HepG2 (cell line): ENCODE data around the gene LRP5. TPM values are rescaled to one million over a fixed set of nuclear protein-coding genes. Genes with fewer than 3 reads are reported as not detected.
A peak's percentile ranks its signal among the peaks of the same experiment; 100 is the strongest.

Experiments used
- ATAC-seq: fragments of 200-7000 bp; cut with Tn5 transposase; 3 replicates; pipeline ENCODE4 v1.9.1; 2020; ENCODE audit warnings: mild to moderate bottlenecking, moderate library complexity
- BruUV-seq: library from RNA; stranded (reverse); fragments of 400-500 nt; replicated peaks from 2 replicates; lab custom pipeline; 2021; lab: Mats Ljungman, UMichigan
- CTCF ChIA-PET: fragments of 300-600 bp; formaldehyde crosslinking; extraction: SDS; loops from one replicate; lab custom pipeline; 2021; ENCODE audit warnings: low total read pairs, inconsistent platforms, low intra/inter-chr PET ratio; lab: Yijun Ruan, JAX
- POLR2A ChIA-PET: fragments of 350-600 bp; sonication (Branson Sonifier 250); formaldehyde crosslinking; loops from one replicate; lab custom pipeline; 2020; ENCODE audit warnings: antibody characterized with exemption, inconsistent platforms; lab: Yijun Ruan, JAX
- DNase-seq: peaks from one replicate; pipeline ENCODE4 v3.0.0-alpha.2; 2015; ENCODE audit warnings: low spot score
- FAIRE-seq: peaks from 3 replicates; lab custom pipeline; 2011; peaks lifted over from hg19 to GRCh38; lab: Jason Lieb, UNC
- H2AFZ ChIP-seq: one replicate; pipeline ENCODE4 v1.6.1; 2011; ENCODE audit warnings: low read length, inconsistent platforms
- H3K27ac ChIP-seq: fragments of 300-600 bp; 3 replicates; pipeline ENCODE4 v1.8.0; 2011; ENCODE audit warnings: mixed run types, mild to moderate bottlenecking, mixed read lengths, low read length, inconsistent platforms; ENCODE audit not compliant: insufficient read depth; ENCODE audit errors: extremely low read length
- H3K27me3 ChIP-seq, 2 experiments: fragments of 200-600 bp in 1 of 2; 2 replicates in 1 of 2; 3 replicates in 1 of 2; pipeline versions ENCODE4 v1.6.0 to v1.8.0; 2011; ENCODE audit warnings: low read length in 2 of 2, mild to moderate bottlenecking in 2 of 2, moderate library complexity in 2 of 2, inconsistent platforms in 1 of 2; ENCODE audit not compliant: insufficient read depth in 2 of 2, control insufficient read depth in 1 of 2
- H3K36me3 ChIP-seq, 2 experiments: fragments of 200-600 bp in 1 of 2; replicated peaks in 1 of 2; 2 replicates in 1 of 2; 3 replicates in 1 of 2; pipeline versions ENCODE4 v1.5.1 to v1.8.0; 2011; ENCODE audit warnings: low read length in 2 of 2, inconsistent platforms in 1 of 2; ENCODE audit not compliant: insufficient read depth in 2 of 2, control insufficient read depth in 1 of 2
- H3K4me1 ChIP-seq: 2 replicates; pipeline ENCODE4 v1.5.1; 2012; ENCODE audit warnings: low read length, inconsistent platforms; ENCODE audit not compliant: insufficient read depth
- H3K4me2 ChIP-seq: 2 replicates; pipeline ENCODE4 v1.6.0; 2011; ENCODE audit warnings: low read depth, low read length, inconsistent platforms
- H3K4me3 ChIP-seq, 3 experiments: fragments of 200-600 bp in 1 of 3; sonication (generic), shearing (Covaris generic) in 1 of 3; replicated peaks in 1 of 3; 2 replicates each; pipeline ENCODE4 v1.5.1; 2011 to 2016; ENCODE audit warnings: low read length in 3 of 3, inconsistent platforms in 2 of 3, low read depth in 2 of 3, mild to moderate bottlenecking in 2 of 3, control low read depth in 1 of 3, mixed read lengths in 1 of 3; ENCODE audit not compliant: insufficient read depth in 1 of 3
- H3K79me2 ChIP-seq: one replicate; pipeline ENCODE4 v1.6.1; 2011; ENCODE audit warnings: low read length, inconsistent platforms; ENCODE audit not compliant: insufficient read depth
- H3K9ac ChIP-seq: 2 replicates; pipeline ENCODE4 v1.6.0; 2011; ENCODE audit warnings: mild to moderate bottlenecking, low read depth, low read length, inconsistent platforms; ENCODE audit not compliant: insufficient read depth
- H3K9me3 ChIP-seq: 2 replicates; pipeline ENCODE4 v1.5.1; 2012; ENCODE audit warnings: mild to moderate bottlenecking, low read length
- H4K20me1 ChIP-seq: 2 replicates; pipeline ENCODE4 v1.6.0; 2011; ENCODE audit warnings: inconsistent platforms, mild to moderate bottlenecking, low read length, moderate library complexity; ENCODE audit not compliant: insufficient read depth
- CEBPG ChIP-seq: IDR thresholded peaks from 2 replicates; pipeline ENCODE4 v1.6.1; 2016
- E2F2 ChIP-seq: sonication (generic); formaldehyde crosslinking; IDR thresholded peaks from 2 replicates; pipeline ENCODE4 v1.4.0; 2020; ENCODE audit warnings: missing genetic modification reagents, borderline replicate concordance
- EEA1 ChIP-seq: sonication (generic); formaldehyde crosslinking; IDR thresholded peaks from 2 replicates; pipeline ENCODE4 v1.5.1; 2020; ENCODE audit warnings: mild to moderate bottlenecking, missing genetic modification reagents, borderline replicate concordance
- FOXJ3 ChIP-seq: sonication (generic); formaldehyde crosslinking; IDR thresholded peaks from 2 replicates; pipeline ENCODE4 v1.4.0; 2020; ENCODE audit warnings: missing genetic modification reagents, mild to moderate bottlenecking, borderline replicate concordance
- HBP1 ChIP-seq: IDR thresholded peaks from 2 replicates; pipeline ENCODE4 v1.6.1; 2016; ENCODE audit warnings: low read depth, control low read depth
- PRPF4 ChIP-seq: fragments of 200-400 bp; formaldehyde crosslinking; IDR thresholded peaks from 2 replicates; pipeline ENCODE4 v1.6.1; 2016; ENCODE audit warnings: low read length, low read depth; ENCODE audit not compliant: poor library complexity, severe bottlenecking
- TIGD3 ChIP-seq: sonication (generic); formaldehyde crosslinking; IDR thresholded peaks from 2 replicates; pipeline ENCODE4 v1.5.1; 2020; ENCODE audit warnings: mild to moderate bottlenecking, missing genetic modification reagents, borderline replicate concordance
- ZBTB21 ChIP-seq: sonication (generic); formaldehyde crosslinking; IDR thresholded peaks from 2 replicates; pipeline ENCODE4 v1.4.0; 2020; ENCODE audit warnings: missing genetic modification reagents
- ZBTB34 ChIP-seq: sonication (generic); formaldehyde crosslinking; IDR thresholded peaks from 2 replicates; pipeline ENCODE4 v1.8.0; 2022; ENCODE audit warnings: mild to moderate bottlenecking, missing genetic modification reagents
- ZNF251 ChIP-seq: sonication (generic); formaldehyde crosslinking; IDR thresholded peaks from 2 replicates; pipeline ENCODE4 v1.9.0; 2021; ENCODE audit warnings: mild to moderate bottlenecking, missing genetic modification reagents
- ZNF446 ChIP-seq: sonication (generic); formaldehyde crosslinking; IDR thresholded peaks from 2 replicates; pipeline ENCODE4 v1.5.0; 2020; ENCODE audit warnings: mild to moderate bottlenecking, missing genetic modification reagents
- ZNF609 ChIP-seq: sonication (generic); formaldehyde crosslinking; IDR thresholded peaks from 2 replicates; pipeline ENCODE4 v1.4.0; 2020; ENCODE audit warnings: mild to moderate bottlenecking, missing genetic modification reagents, borderline replicate concordance
- ZNF788 ChIP-seq: sonication (generic); formaldehyde crosslinking; IDR thresholded peaks from 2 replicates; pipeline ENCODE4 v1.5.0; 2020; ENCODE audit warnings: mild to moderate bottlenecking, missing genetic modification reagents, borderline replicate concordance
- WGBS: methylation state at CpG from one replicate; pipeline ENCODE4 v1.1.6; 2017; ENCODE audit warnings: low lambda C conversion rate; 5-methylcytosine and 5-hydroxymethylcytosine counted together
- in situ Hi-C: cut with HindIII; loops from 2 replicates; pipeline ENCODE4 v1.10.0; 2017; ENCODE audit warnings: low pct_unique_long_range_greater_than_20kb; ENCODE audit not compliant: extremely low pct_ligation_motif_present
- intact Hi-C: fragments of 100-400 bp; cut with micrococcal nuclease; formaldehyde crosslinking; loops from one replicate; pipeline ENCODE4 v1.10.0; 2022; ENCODE audit not compliant: unreplicated experiment
- polyA plus RNA-seq, 8 experiments: library from polyadenylated mRNA; depleted of rRNA in 3 of 8; stranded (reverse) in 7 of 8; unstranded in 1 of 8; fragments of >200 nt; fragmentation: Illumina TruSeq in 4 of 8; extraction: Trizol in 4 of 8; gene quantifications; 2 replicates each; pipeline versions ENCODE4 v1.2.1 to v1.2.3, GENCODE V29; 2011 to 2016; ENCODE audit warnings: low read depth in 4 of 8, missing spikeins in 1 of 8, mixed read lengths in 1 of 8; ENCODE audit not compliant: insufficient read depth in 1 of 8
- total RNA-seq, 5 experiments: library from RNA; depleted of rRNA; stranded (reverse); fragments of >200 nt; fragmentation: Illumina TruSeq; extraction: Trizol; gene quantifications; 2 replicates each; pipeline ENCODE4 v1.2.3, GENCODE V29; 2016; ENCODE audit warnings: low read depth in 1 of 5

Gene LRP5
- total and polyA plus RNA-seq, 2 of the 13 experiments (the other 11 are each of a cell fraction or from before 2014, with no cell fraction given), result 40.4 to 64.0 TPM

GRCh38 chr11:68342459-68343158, 30.2 kb downstream of the LRP5 start:
- H3K36me3 ChIP-seq, result peaks cover 7 to 12% of the 10 kb centered on the region in 2 experiments; a peak in 4 of 5 replicates
- H4K20me1 ChIP-seq, result peaks cover 86% of the 10 kb centered on the region
- no TSS peak for BruUV-seq
- no peak overlapping the region for H3K9ac ChIP-seq
- peaks cover 98% of the 10 kb centered on the region for H3K4me1 ChIP-seq
- no peaks in the 10 kb centered on the region for H3K9me3 ChIP-seq
- no peak for FAIRE-seq
- intact Hi-C loops (no loop called here), in situ Hi-C loops (no loop called here)
- peaks cover 97% of the 10 kb centered on the region for H3K79me2 ChIP-seq
- ChIA-PET CTCF (interaction anchor here (1.2 kb wide), 1 partner anchor 42 kb away, joined by 3 read pairs; no protein-coding TSS in a partner anchor), POLR2A (interaction anchor here (1.0 to 2.2 kb wide), 3 partner anchors 11 to 44 kb away, joined by 3 to 20 read pairs (median 7); no protein-coding TSS in a partner anchor)
- H3K4me2 ChIP-seq, result peak overlapping the region; percentile 7; the same call in 1 of the 2 replicates
- no peak for DNase-seq
- ATAC-seq, result peak; percentile 17
- no peak overlapping the region for H3K4me3 ChIP-seq
- H3K27me3 ChIP-seq, result no peaks in the 10 kb centered on the region
- no peak overlapping the region for H2AFZ ChIP-seq
- WGBS, result 85% methylated on average over 8 of the region's 13 CpGs
- peak overlapping the region; percentile 52 for H3K27ac ChIP-seq
- no peak for TF ChIP-seq E2F2
- no peak for TF ChIP-seq PRPF4
- no peak for TF ChIP-seq EEA1
- TF ChIP-seq ZNF251 (CRISPR knock-in tag), result no peak
- no peak for TF ChIP-seq ZNF609
- no peak for TF ChIP-seq ZBTB21
- TF ChIP-seq ZNF788 (CRISPR knock-in tag), result no peak
- no peak for TF ChIP-seq HBP1
- no peak for TF ChIP-seq CEBPG (CRISPR knock-in tag)
- TF ChIP-seq TIGD3 (CRISPR knock-in tag), result no peak
- TF ChIP-seq ZBTB34 (CRISPR knock-in tag), result no peak
- no peak for TF ChIP-seq FOXJ3
- no peak for TF ChIP-seq ZNF446 (CRISPR knock-in tag)
